ENCODE data around the gene RNASE7. TPM values are rescaled to one million over a fixed set of nuclear protein-coding genes. Genes with fewer than 3 reads are reported as not detected.

The RNASE7 gene
- total RNA-seq, 2 donors from 2014 or later, result 1.0 TPM; not detected in 1

- WGBS, 2 donors, result 82 to 86% methylated on average over 20 of the region's 20 CpGs
- H3K4me3 ChIP-seq, result no peak overlapping the region
- intact Hi-C loops (cut with DNase I), result no loop called here
- no peaks in the 10 kb centered on the region for H3K9me3 ChIP-seq
- peak overlapping the region in 3 of 4 donors; percentile 51 to 76 (median 59) for H3K27ac ChIP-seq
- TF ChIP-seq CTCF (IDR thresholded peaks at IDR 0.05), result no peak
- TF ChIP-seq POLR2A (IDR thresholded peaks at IDR 0.05), result no peak
- no peaks in the 10 kb centered on the region for H3K27me3 ChIP-seq
- DNase-seq (no peak), ATAC-seq (no peak)
- no peaks in the 10 kb centered on the region for H3K36me3 ChIP-seq (replicated peaks in 1 of 2; ENCODE audit: insufficient read depth in 1 of 2, low read depth in 2 of 2)
- H3K4me1 ChIP-seq, result peaks cover 50% of the 10 kb centered on the region
These were observed 11.3 kb downstream of the RNASE7 start for GRCh38 chr14:21053184-21054122.

GRCh38 chr14:21054123-21054767, 12.1 kb downstream of the RNASE7 start:
- H3K9me3 ChIP-seq, result no peaks in the 10 kb centered on the region
- peaks cover 43% of the 10 kb centered on the region for H3K4me1 ChIP-seq
- WGBS, 2 donors, result 8 to 17% methylated on average over 3 of the region's 3 CpGs
- DNase-seq (peak in 3 of 4 donors; percentile 50 to 57 (median 56)), ATAC-seq (peak; percentile 84)
- H3K36me3 ChIP-seq (replicated peaks in 1 of 2; ENCODE audit: insufficient read depth in 1 of 2, low read depth in 2 of 2), result no peaks in the 10 kb centered on the region
- intact Hi-C loops (cut with DNase I), result no loop called here
- H3K27me3 ChIP-seq, result no peaks in the 10 kb centered on the region
- peak overlapping the region in 3 of 4 donors; percentile 51 to 76 (median 59) for H3K27ac ChIP-seq
- H3K4me3 ChIP-seq, result no peak overlapping the region
- TF ChIP-seq CTCF (IDR thresholded peaks at IDR 0.05) (no peak), POLR2A (IDR thresholded peaks at IDR 0.05) (no peak)

- H3K27ac ChIP-seq, result peak overlapping the region in 3 of 4 donors; percentile 51 to 76 (median 59)
- H3K4me1 ChIP-seq, result peaks cover 38% of the 10 kb centered on the region
- 51 to 69% methylated on average over 4 of the region's 4 CpGs for WGBS, 2 donors
- H3K9me3 ChIP-seq, result no peaks in the 10 kb centered on the region
- no peak overlapping the region for H3K4me3 ChIP-seq
- TF ChIP-seq POLR2A (IDR thresholded peaks at IDR 0.05) (no peak), CTCF (IDR thresholded peaks at IDR 0.05) (no peak)
- intact Hi-C loops (cut with DNase I), result no loop called here
- no peaks in the 10 kb centered on the region for H3K27me3 ChIP-seq
- ATAC-seq (no peak), DNase-seq (no peak)
- no peaks in the 10 kb centered on the region for H3K36me3 ChIP-seq (replicated peaks in 1 of 2; ENCODE audit: insufficient read depth in 1 of 2, low read depth in 2 of 2)
These were observed 12.6 kb downstream of the RNASE7 start for GRCh38 chr14:21054768-21055145.

GRCh38 chr14:21055432-21056117, 13.4 kb downstream of the RNASE7 start:
- intact Hi-C loops (cut with DNase I), result no loop called here
- peak in 3 of 4 donors; percentile 29 to 50 (median 45) for DNase-seq
- 24 to 25% methylated on average over 5 of the region's 5 CpGs for whole genome bisulfite sequencing, 2 donors

More at GRCh38 chr14:21055432-21056117, 13.4 kb downstream of the RNASE7 start:
- peak; percentile 75 for ATAC-seq
- Histone ChIP-seq H3K4me1 (peaks cover 39% of the 10 kb centered on the region), H3K4me3 (no peak overlapping the region), H3K9me3 (no peaks in the 10 kb centered on the region), H3K27me3 (no peaks in the 10 kb centered on the region), H3K36me3 (replicated peaks in 1 of 2; ENCODE audit: insufficient read depth in 1 of 2, low read depth in 2 of 2) (no peaks in the 10 kb centered on the region), H3K27ac (peak overlapping the region in 3 of 4 donors; percentile 14 to 76 (median 59))
- no peak for TF ChIP-seq POLR2A (IDR thresholded peaks at IDR 0.05)
- TF ChIP-seq CTCF (IDR thresholded peaks at IDR 0.05), result peak in 2 of 7 experiments; percentile 10 to 18

Data from body of pancreas (tissue), 4 donors.